K562 (cell line): Measurements from ENCODE around the gene CCDC74B. TPM values are rescaled to one million over a fixed set of nuclear protein-coding genes. Genes with fewer than 3 reads are reported as not detected.

Experiments
- CBX1 ChIP-seq: sonication (generic); IDR thresholded peaks from 2 replicates; pipeline ENCODE4 v1.6.1; 2016; ENCODE audit warnings: antibody characterized with exemption, low read depth, mild to moderate bottlenecking
- CXXC5 ChIP-seq: fragments of 250-450 bp; sonication (Bioruptor Pico); IDR thresholded peaks from 2 replicates; pipeline ENCODE4 v1.8.0; 2022; ENCODE audit warnings: inconsistent platforms, mild to moderate bottlenecking, moderate library complexity
- HMGN3 ChIP-seq: IDR thresholded peaks from 2 replicates; pipeline ENCODE4 v1.6.1; 2011; ENCODE audit warnings: borderline replicate concordance, low read depth, mild to moderate bottlenecking, mixed read lengths, low read length; ENCODE audit not compliant: insufficient read length; ENCODE audit errors: extremely low read depth
- ILF3 ChIP-seq: fragments of 450-650 bp; IDR thresholded peaks from 2 replicates; pipeline ENCODE4 v1.6.1; 2018; ENCODE audit warnings: antibody characterized with exemption, mild to moderate bottlenecking, moderate library complexity, borderline replicate concordance
- RAD21 ChIP-seq, 2 experiments: fragments of 250-450 bp in 1 of 2; fragments of 450-650 bp in 1 of 2; sonication (Bioruptor Pico) in 1 of 2; formaldehyde crosslinking in 1 of 2; IDR thresholded peaks in 1 of 2; conservative IDR thresholded peaks in 1 of 2; 2 replicates each; pipeline versions ENCODE4 v1.4.0 to v1.8.0; 2020 to 2022; ENCODE audit warnings: mild to moderate bottlenecking in 2 of 2, moderate library complexity in 1 of 2
- TAF1 ChIP-seq: IDR thresholded peaks from 2 replicates; pipeline ENCODE4 v1.6.1; 2011; ENCODE audit warnings: mild to moderate bottlenecking, low read length, moderate library complexity; ENCODE audit not compliant: insufficient read depth, control insufficient read depth, severe bottlenecking; ENCODE audit errors: extremely low read depth
- ZBTB7A ChIP-seq: IDR thresholded peaks from 2 replicates; pipeline ENCODE4 v1.6.1; 2011; ENCODE audit warnings: low read depth, mild to moderate bottlenecking, low read length, moderate library complexity, borderline replicate concordance; ENCODE audit not compliant: control insufficient read depth
- polyA plus RNA-seq, 8 experiments: library from polyadenylated mRNA; depleted of rRNA in 4 of 8; stranded (reverse) in 5 of 8; unstranded in 3 of 8; fragments of >200 nt; fragmentation: Nextera tagmentation in 2 of 8; fragmentation: Illumina TruSeq in 1 of 8; extraction: Ambion mirVana in 2 of 8; extraction: Trizol in 1 of 8; gene quantifications; 2 replicates each; pipeline versions ENCODE4 v1.2.1 to v1.2.3, GENCODE V29; 2011 to 2014; ENCODE audit warnings: inconsistent platforms in 1 of 8, missing spikeins in 1 of 8
- total RNA-seq, 7 experiments: library from RNA; depleted of rRNA in 6 of 7; stranded (reverse); fragments of >200 nt in 6 of 7; fragmentation: Illumina TruSeq in 2 of 7; extraction: Trizol in 2 of 7; gene quantifications; 2 replicates each; pipeline versions ENCODE4 v1.2.1 to v1.2.3, GENCODE V29; 2011 to 2021; ENCODE audit warnings: low replicate concordance in 1 of 7
- TF ChIP-seq, protein P1 (sequence below), 3 experiments: fragments of 200-800 bp in 1 of 3; fragments of 250-450 bp in 1 of 3; fragments of 450-650 bp in 1 of 3; sonication (Bioruptor Pico) in 1 of 3; sonication (Bioruptor generic) in 1 of 3; formaldehyde crosslinking in 1 of 3; IDR thresholded peaks; 2 replicates each; pipeline versions ENCODE4 v1.6.1 to v1.8.0; 2016 to 2022; ENCODE audit warnings: mild to moderate bottlenecking in 2 of 3, missing genetic modification characterization in 2 of 3, missing compliant biosample characterization in 1 of 3, moderate library complexity in 1 of 3
- TF ChIP-seq, protein P2 (sequence below), 2 experiments: fragments of 200-800 bp in 1 of 2; sonication (Bioruptor generic) in 1 of 2; sonication (generic) in 1 of 2; formaldehyde crosslinking in 1 of 2; IDR thresholded peaks in 1 of 2; conservative IDR thresholded peaks in 1 of 2; 2 replicates each; pipeline versions ENCODE4 v1.5.0 to v1.6.1; 2016 to 2020; ENCODE audit warnings: missing compliant biosample characterization in 1 of 2, missing genetic modification characterization in 1 of 2, missing genetic modification reagents in 1 of 2
- TF ChIP-seq, protein P3 (sequence below): IDR thresholded peaks from 2 replicates; pipeline ENCODE4 v1.6.1; 2011; ENCODE audit warnings: borderline replicate concordance, low read depth, mild to moderate bottlenecking, moderate library complexity, low read length; ENCODE audit not compliant: insufficient read depth, poor library complexity, severe bottlenecking
- TF ChIP-seq, protein P4 (sequence below): fragments of 450-650 bp; IDR thresholded peaks from 2 replicates; pipeline ENCODE4 v1.6.1; 2017; ENCODE audit warnings: antibody characterized with exemption, mild to moderate bottlenecking

The CCDC74B gene
- total and polyA plus RNA-seq, 9 of the 15 experiments (the other 6 are each of a cell fraction or from before 2014, with no cell fraction given) = 0.04 to 1.5 (median 0.52) TPM; not detected in 1

DNA sequence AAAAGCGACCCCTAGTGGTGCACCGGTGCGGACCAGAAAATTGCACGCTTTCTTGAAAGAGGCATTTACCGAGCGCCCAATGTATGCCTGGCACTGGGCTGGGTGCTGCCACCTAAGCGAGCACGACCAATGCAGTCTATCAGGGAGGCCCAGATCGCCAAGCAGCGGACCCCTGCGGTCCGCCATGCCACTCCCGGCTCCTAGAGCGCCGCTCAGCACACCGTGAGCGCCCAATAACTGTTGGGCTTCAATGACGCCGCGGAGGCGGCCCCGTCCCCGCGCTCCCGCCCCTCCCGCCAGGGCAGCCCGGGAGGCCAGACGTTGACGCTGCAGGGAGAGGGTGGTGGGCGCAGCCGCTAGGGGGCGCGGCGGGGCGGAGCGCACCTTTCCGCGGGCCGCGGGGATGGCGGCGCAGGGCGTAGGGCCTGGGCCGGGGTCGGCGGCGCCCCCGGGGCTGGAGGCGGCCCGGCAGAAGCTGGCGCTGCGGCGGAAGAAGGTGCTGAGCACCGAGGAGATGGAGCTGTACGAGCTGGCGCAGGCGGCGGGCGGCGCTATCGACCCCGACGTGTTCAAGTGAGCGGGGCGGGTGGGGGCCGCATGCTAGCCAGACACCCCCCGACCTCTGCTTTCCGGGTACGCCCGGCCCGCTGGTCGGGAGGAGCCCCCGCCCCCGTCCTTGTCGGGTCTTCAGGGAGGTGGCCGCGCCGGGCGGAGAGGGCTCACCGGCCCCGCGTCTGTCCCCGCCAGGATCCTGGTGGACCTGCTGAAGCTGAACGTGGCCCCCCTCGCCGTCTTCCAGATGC, 37.2 kb upstream of the CCDC74B start, which contains the start of gene MZT2B (continued):
- TF ChIP-seq, protein P1, sequence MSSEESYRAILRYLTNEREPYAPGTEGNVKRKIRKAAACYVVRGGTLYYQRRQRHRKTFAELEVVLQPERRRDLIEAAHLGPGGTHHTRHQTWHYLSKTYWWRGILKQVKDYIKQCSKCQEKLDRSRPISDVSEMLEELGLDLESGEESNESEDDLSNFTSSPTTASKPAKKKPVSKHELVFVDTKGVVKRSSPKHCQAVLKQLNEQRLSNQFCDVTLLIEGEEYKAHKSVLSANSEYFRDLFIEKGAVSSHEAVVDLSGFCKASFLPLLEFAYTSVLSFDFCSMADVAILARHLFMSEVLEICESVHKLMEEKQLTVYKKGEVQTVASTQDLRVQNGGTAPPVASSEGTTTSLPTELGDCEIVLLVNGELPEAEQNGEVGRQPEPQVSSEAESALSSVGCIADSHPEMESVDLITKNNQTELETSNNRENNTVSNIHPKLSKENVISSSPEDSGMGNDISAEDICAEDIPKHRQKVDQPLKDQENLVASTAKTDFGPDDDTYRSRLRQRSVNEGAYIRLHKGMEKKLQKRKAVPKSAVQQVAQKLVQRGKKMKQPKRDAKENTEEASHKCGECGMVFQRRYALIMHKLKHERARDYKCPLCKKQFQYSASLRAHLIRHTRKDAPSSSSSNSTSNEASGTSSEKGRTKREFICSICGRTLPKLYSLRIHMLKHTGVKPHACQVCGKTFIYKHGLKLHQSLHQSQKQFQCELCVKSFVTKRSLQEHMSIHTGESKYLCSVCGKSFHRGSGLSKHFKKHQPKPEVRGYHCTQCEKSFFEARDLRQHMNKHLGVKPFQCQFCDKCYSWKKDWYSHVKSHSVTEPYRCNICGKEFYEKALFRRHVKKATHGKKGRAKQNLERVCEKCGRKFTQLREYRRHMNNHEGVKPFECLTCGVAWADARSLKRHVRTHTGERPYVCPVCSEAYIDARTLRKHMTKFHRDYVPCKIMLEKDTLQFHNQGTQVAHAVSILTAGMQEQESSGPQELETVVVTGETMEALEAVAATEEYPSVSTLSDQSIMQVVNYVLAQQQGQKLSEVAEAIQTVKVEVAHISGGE (CRISPR knock-in tag; IDR thresholded peaks at IDR 0.05) = peak in 1 of 3 experiments; percentile 54; a peak in 1 of 6 replicates
- TF ChIP-seq RAD21 (CRISPR knock-in tag; conservative IDR thresholded peaks at IDR 0.05 in 1 of 2, IDR thresholded peaks at IDR 0.05 in 1 of 2) (peak; percentile 27 to 54; a peak in 3 of 4 replicates), ZBTB7A (peak; percentile 92), ILF3 (peak; percentile 81; the same call in 1 of the 2 replicates), HMGN3 (peak; percentile 26), CXXC5 (CRISPR knock-in tag) (peak; percentile 86), CBX1 (peak; percentile 39; the same call in 1 of the 2 replicates), TAF1 (peak; percentile 61)
- TF ChIP-seq, protein P2, sequence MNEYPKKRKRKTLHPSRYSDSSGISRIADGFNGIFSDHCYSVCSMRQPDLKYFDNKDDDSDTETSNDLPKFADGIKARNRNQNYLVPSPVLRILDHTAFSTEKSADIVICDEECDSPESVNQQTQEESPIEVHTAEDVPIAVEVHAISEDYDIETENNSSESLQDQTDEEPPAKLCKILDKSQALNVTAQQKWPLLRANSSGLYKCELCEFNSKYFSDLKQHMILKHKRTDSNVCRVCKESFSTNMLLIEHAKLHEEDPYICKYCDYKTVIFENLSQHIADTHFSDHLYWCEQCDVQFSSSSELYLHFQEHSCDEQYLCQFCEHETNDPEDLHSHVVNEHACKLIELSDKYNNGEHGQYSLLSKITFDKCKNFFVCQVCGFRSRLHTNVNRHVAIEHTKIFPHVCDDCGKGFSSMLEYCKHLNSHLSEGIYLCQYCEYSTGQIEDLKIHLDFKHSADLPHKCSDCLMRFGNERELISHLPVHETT (CRISPR knock-in tag; conservative IDR thresholded peaks at IDR 0.05 in 1 of 2, IDR thresholded peaks at IDR 0.05 in 1 of 2) = peak in 1 of 2 experiments; percentile 67; a peak in 2 of 4 replicates
- TF ChIP-seq, protein P3, sequence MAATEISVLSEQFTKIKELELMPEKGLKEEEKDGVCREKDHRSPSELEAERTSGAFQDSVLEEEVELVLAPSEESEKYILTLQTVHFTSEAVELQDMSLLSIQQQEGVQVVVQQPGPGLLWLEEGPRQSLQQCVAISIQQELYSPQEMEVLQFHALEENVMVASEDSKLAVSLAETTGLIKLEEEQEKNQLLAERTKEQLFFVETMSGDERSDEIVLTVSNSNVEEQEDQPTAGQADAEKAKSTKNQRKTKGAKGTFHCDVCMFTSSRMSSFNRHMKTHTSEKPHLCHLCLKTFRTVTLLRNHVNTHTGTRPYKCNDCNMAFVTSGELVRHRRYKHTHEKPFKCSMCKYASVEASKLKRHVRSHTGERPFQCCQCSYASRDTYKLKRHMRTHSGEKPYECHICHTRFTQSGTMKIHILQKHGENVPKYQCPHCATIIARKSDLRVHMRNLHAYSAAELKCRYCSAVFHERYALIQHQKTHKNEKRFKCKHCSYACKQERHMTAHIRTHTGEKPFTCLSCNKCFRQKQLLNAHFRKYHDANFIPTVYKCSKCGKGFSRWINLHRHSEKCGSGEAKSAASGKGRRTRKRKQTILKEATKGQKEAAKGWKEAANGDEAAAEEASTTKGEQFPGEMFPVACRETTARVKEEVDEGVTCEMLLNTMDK = peak; percentile 96
- TF ChIP-seq, protein P4, sequence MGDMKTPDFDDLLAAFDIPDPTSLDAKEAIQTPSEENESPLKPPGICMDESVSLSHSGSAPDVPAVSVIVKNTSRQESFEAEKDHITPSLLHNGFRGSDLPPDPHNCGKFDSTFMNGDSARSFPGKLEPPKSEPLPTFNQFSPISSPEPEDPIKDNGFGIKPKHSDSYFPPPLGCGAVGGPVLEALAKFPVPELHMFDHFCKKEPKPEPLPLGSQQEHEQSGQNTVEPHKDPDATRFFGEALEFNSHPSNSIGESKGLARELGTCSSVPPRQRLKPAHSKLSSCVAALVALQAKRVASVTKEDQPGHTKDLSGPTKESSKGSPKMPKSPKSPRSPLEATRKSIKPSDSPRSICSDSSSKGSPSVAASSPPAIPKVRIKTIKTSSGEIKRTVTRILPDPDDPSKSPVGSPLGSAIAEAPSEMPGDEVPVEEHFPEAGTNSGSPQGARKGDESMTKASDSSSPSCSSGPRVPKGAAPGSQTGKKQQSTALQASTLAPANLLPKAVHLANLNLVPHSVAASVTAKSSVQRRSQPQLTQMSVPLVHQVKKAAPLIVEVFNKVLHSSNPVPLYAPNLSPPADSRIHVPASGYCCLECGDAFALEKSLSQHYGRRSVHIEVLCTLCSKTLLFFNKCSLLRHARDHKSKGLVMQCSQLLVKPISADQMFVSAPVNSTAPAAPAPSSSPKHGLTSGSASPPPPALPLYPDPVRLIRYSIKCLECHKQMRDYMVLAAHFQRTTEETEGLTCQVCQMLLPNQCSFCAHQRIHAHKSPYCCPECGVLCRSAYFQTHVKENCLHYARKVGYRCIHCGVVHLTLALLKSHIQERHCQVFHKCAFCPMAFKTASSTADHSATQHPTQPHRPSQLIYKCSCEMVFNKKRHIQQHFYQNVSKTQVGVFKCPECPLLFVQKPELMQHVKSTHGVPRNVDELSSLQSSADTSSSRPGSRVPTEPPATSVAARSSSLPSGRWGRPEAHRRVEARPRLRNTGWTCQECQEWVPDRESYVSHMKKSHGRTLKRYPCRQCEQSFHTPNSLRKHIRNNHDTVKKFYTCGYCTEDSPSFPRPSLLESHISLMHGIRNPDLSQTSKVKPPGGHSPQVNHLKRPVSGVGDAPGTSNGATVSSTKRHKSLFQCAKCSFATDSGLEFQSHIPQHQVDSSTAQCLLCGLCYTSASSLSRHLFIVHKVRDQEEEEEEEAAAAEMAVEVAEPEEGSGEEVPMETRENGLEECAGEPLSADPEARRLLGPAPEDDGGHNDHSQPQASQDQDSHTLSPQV = peak; percentile 38; the same call in 1 of the 2 replicates
